H1 (cell line): Measurements from ENCODE around the gene PIGH. TPM values are rescaled to one million over a fixed set of nuclear protein-coding genes. Genes with fewer than 3 reads are reported as not detected.

Experiments used
- EP300 ChIP-seq, 2 experiments: IDR thresholded peaks; 1 replicate in 1 of 2; 2 replicates in 1 of 2; pipeline ENCODE4 v1.6.1; 2011 to 2012; ENCODE audit warnings: low read depth in 2 of 2, low read length in 2 of 2, mild to moderate bottlenecking in 2 of 2, borderline replicate concordance in 1 of 2, inconsistent platforms in 1 of 2, moderate library complexity in 1 of 2
- NANOG ChIP-seq: IDR thresholded peaks from 2 replicates; pipeline ENCODE4 v1.6.1; 2011; ENCODE audit warnings: low read length, low read depth, mild to moderate bottlenecking, inconsistent platforms; ENCODE audit not compliant: insufficient read depth, poor library complexity, severe bottlenecking
- polyA plus RNA-seq, 7 experiments: library from polyadenylated mRNA; depleted of rRNA in 3 of 7; stranded (reverse) in 5 of 7; unstranded in 2 of 7; fragments of >200 nt in 5 of 7; fragments of 200-250 nt in 2 of 7; gene quantifications; 1 replicate in 5 of 7; 2 replicates in 1 of 7; 4 replicates in 1 of 7; pipeline versions ENCODE4 v1.2.1 to v1.2.3, GENCODE V29; 2011 to 2013; ENCODE audit warnings: missing spikeins in 2 of 7, mixed read lengths in 2 of 7
- total RNA-seq: library from RNA; stranded (reverse); fragmentation: NEBNext Ultra II Directional; extraction: Animal tissue kit (Norgen Biotek cat#: 25700); gene quantifications from 2 replicates; pipeline ENCODE4 v1.2.1, GENCODE V29; 2021

PIGH gene
- total and polyA plus RNA-seq, 2 of the 8 experiments (the other 6 are each of a cell fraction or from before 2014, with no cell fraction given) = 7.2 to 8.6 TPM

GRCh38 chr14:67564236-67564635 is 35.8 kb downstream of the PIGH start (continued):
- TF ChIP-seq NANOG = no peak
- no peak for TF ChIP-seq EP300 (IDR thresholded peaks at IDR 0.05; ENCODE audit: borderline replicate concordance in 1 of 2, low read depth in 2 of 2, low read length in 2 of 2)
- TF ChIP-seq, all 59 proteins: peak for 0
